ENCODE data around the gene ALDH1L2. TPM values are rescaled to one million over a fixed set of nuclear protein-coding genes. Genes with fewer than 3 reads are reported as not detected.
A peak's percentile ranks its signal among the peaks of the same experiment; 100 is the strongest.

Gene ALDH1L2
- total RNA-seq (2014; rRNA removed) = 0.15 and 0.40 TPM in 2 replicates
- Bru-seq, nascent RNA = percentile 18 among the genes with signal in this experiment
- BruChase-seq, experiment 1, labeled RNA remaining after a 6-hour chase = percentile 16 among the genes with signal in this experiment
- BruChase-seq, experiment 2, labeled RNA remaining after a 2-hour chase = percentile 22 among the genes with signal in this experiment
- long read RNA-seq, partial matches to known transcripts = 1 of 1 reads
- long read RNA-seq, other reads (novel, unspliced or antisense) = 0 of 1 reads

- Histone ChIP-seq H3K4me3 (ENCODE audit: low read length) (peak within 1 kb of the TSS; percentile 66), H3K36me3 (ENCODE audit: low read depth, low read length) (no peaks in the 10 kb centered on the region), H2AFZ (ENCODE audit: low read length) (peak within 1 kb of the TSS; percentile 83), H4K20me1 (ENCODE audit: low read length) (no peaks in the 10 kb centered on the region), H3K9ac (ENCODE audit: low read length) (peak within 1 kb of the TSS; percentile 41; the same call in 1 of the 2 replicates), H3K9me3 (ENCODE audit: low read length) (no peaks in the 10 kb centered on the region), H3K79me2 (ENCODE audit: low read length) (no peaks in the 10 kb centered on the region), H3K4me2 (ENCODE audit: low read length) (peak within 1 kb of the TSS; percentile 79), H3K4me1 (ENCODE audit: insufficient read depth, low read length) (peaks cover 7% of the 10 kb centered on the region), H3K27me3 (ENCODE audit: low read length) (no peaks in the 10 kb centered on the region), H3K27ac (ENCODE audit: low read length) (no peak within 1 kb of the TSS), H3K9me2 (replicated peaks; ENCODE audit: low read length) (no peaks in the 10 kb centered on the region), H3F3A (ENCODE audit: low read length, unreplicated experiment) (no peaks in the 10 kb centered on the region)
- DNase-seq (peak; percentile 82), ATAC-seq (peak; percentile 99)
- intact Hi-C loops (cut with micrococcal nuclease) = no loop called here
- POLR2A ChIA-PET (ENCODE audit: unreplicated experiment) = interaction anchor here (0.6 kb wide), 1 partner anchor 738 kb away, joined by 3 read pairs; no protein-coding TSS in a partner anchor
- no peak for TF ChIP-seq EZH2phosphoT487 (IDR thresholded peaks at IDR 0.05; ENCODE audit: borderline replicate concordance, low read length)
- no peak for TF ChIP-seq CTCF (conservative IDR thresholded peaks at IDR 0.05; ENCODE audit: low read depth, low read length)
- no peak for TF ChIP-seq EZH2 (IDR thresholded peaks at IDR 0.05; ENCODE audit: low read length, unreplicated experiment)
- no TSS peak for BruUV-seq (replicated peaks)
- CTCF ChIA-PET = interaction anchor here (0.6 kb wide), 2 partner anchors 18 to 975 kb away, joined by 3 read pairs; no protein-coding TSS in a partner anchor
These were observed at the start of gene ALDH1L2 for GRCh38 chr12:105084251-105085250. Gene ALDH1L2 (minus strand): TSS chr12:105084458. CDS start chr12:105084436, 22 bp downstream.

GRCh38 chr12:105120551-105120950 is 36.3 kb upstream of the ALDH1L2 start:
- H2AFZ ChIP-seq (ENCODE audit: low read length) = no peak overlapping the region
- peak; percentile 96 for ATAC-seq

More at GRCh38 chr12:105120551-105120950, 36.3 kb upstream of the ALDH1L2 start:
- Histone ChIP-seq H3K9me2 (replicated peaks; ENCODE audit: low read length) (no peaks in the 10 kb centered on the region), H3K36me3 (ENCODE audit: low read depth, low read length) (peaks cover 63% of the 10 kb centered on the region; the same call in 1 of the 2 replicates), H3K27me3 (ENCODE audit: low read length) (no peaks in the 10 kb centered on the region), H3K27ac (ENCODE audit: low read length) (no peak overlapping the region), H4K20me1 (ENCODE audit: low read length) (no peaks in the 10 kb centered on the region), H3K4me3 (ENCODE audit: low read length) (no peak overlapping the region), H3K4me2 (ENCODE audit: low read length) (no peak overlapping the region), H3K4me1 (ENCODE audit: insufficient read depth, low read length) (peaks cover 8% of the 10 kb centered on the region), H3K79me2 (ENCODE audit: low read length) (no peaks in the 10 kb centered on the region), H3K9me3 (ENCODE audit: low read length) (no peaks in the 10 kb centered on the region), H3F3A (ENCODE audit: low read length, unreplicated experiment) (no peaks in the 10 kb centered on the region), H3K9ac (ENCODE audit: low read length) (no peak overlapping the region)
- CTCF ChIA-PET = no interaction called here
- BruUV-seq (replicated peaks) = no TSS peak
- TF ChIP-seq EZH2 (IDR thresholded peaks at IDR 0.05; ENCODE audit: low read length, unreplicated experiment) (no peak), EZH2phosphoT487 (IDR thresholded peaks at IDR 0.05; ENCODE audit: borderline replicate concordance, low read length) (no peak), CTCF (conservative IDR thresholded peaks at IDR 0.05; ENCODE audit: low read depth, low read length) (no peak)
- DNase-seq = peak; percentile 57
- POLR2A ChIA-PET (ENCODE audit: unreplicated experiment) = no interaction called here
- intact Hi-C loops (cut with micrococcal nuclease) = no loop called here
